GM18951 (cell line): ENCODE measurements around the gene MBTD1.
A peak's percentile ranks its signal among the peaks of the same experiment; 100 is the strongest.
"Not testable (repeated sequence)": the region's sequence is repeated elsewhere in the genome, so short reads cannot be mapped to it uniquely, and the experiment has no call there.

Experiments used
- POLR2A ChIP-seq: IDR thresholded peaks from 4 replicates; pipeline ENCODE4 v1.6.1; 2011; ENCODE audit warnings: mild to moderate bottlenecking; ENCODE audit not compliant: insufficient read length, insufficient read depth; ENCODE audit errors: extremely low read depth
- in situ Hi-C: fragments of 300-500 bp; cut with MboI; formaldehyde crosslinking; loops from one replicate; pipeline ENCODE4 v1.12.0; 2022; ENCODE audit warnings: low sequenced_read_pairs, mixed read lengths, inconsistent platforms; ENCODE audit not compliant: unreplicated experiment

Gene MBTD1

DNA sequence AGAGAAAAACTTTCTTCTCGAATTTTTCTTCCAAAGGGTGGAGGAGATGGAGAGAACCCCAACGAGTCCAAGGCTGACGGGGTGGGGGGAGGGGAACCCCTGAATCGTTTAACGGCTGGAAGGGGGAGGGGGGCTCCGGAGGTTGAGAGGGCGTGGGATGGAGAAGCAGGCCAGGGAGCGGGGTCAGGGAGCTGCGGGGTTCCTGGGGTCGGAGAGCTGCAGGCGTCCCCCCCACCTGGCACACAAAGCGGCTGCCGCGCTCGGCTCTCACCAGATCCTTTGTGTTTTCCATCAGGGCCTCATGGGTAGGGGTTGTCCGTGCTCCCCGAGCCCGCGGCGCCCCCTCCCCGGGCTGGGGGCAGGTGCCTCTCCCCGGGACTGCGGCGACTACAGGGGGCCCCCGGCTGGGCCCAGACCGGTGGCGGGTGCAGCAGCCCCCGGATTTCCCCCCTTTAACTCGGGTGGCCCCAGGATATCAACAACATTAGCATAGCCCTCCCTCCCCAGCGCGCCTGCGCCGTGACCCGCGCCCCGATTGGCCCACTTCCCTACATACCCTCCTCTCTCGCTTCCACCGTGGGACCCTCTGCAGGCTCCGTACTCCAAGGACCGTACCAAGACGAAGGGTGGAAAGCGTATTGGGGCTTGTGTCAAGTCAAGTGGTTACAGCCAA lies at the start of gene MBTD1:
Gene MBTD1 (minus strand): TSS at position 486 of the 673 bp plus-strand sequence. CDS start 34,888 bp downstream, outside the sequence.
- peak; percentile 23 for TF ChIP-seq POLR2A
- in situ Hi-C loops = no loop called here

DNA sequence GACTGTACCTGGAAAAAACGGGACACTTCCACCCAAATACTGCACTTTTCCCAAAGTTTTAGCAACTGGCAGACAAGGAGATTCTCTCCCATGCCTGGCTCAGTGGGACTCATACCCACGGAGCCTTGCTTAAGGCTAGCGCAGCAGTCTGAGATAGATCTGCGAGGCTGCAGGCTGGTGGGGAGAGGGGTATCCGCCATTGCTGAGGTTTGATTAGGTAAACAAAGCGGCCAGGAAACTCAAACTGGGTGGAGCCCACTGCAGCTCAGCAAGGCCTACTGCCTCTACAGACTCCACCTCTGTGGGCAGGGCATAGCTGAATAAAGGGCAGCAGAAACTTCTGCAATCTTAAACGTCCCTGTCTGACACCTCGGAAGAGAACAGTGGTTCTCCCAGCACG lies 45.3 kb upstream of the MBTD1 start:
- no peak for TF ChIP-seq POLR2A
- in situ Hi-C loops = no loop called here

DNA sequence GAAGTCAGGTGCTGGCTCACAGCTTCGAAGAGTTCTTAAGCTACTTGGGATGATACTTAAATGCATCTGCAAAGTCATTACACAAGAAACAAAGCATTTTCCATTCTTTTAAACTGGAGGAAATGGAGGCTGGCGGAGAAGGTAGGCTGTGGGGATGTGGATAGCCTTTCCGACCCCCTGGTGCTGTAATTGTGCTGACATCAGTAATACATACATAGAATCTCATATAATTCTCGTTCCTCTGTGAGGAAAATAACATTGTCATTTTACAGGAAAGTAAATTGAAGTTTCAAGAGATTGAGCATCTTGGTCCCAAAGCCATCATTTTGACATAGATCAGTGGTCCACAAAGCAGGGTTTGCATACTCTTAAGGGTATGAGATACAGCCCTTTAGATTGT lies 40.0 kb upstream of the MBTD1 start:
- TF ChIP-seq POLR2A = no peak
- in situ Hi-C loops = no loop called here

DNA sequence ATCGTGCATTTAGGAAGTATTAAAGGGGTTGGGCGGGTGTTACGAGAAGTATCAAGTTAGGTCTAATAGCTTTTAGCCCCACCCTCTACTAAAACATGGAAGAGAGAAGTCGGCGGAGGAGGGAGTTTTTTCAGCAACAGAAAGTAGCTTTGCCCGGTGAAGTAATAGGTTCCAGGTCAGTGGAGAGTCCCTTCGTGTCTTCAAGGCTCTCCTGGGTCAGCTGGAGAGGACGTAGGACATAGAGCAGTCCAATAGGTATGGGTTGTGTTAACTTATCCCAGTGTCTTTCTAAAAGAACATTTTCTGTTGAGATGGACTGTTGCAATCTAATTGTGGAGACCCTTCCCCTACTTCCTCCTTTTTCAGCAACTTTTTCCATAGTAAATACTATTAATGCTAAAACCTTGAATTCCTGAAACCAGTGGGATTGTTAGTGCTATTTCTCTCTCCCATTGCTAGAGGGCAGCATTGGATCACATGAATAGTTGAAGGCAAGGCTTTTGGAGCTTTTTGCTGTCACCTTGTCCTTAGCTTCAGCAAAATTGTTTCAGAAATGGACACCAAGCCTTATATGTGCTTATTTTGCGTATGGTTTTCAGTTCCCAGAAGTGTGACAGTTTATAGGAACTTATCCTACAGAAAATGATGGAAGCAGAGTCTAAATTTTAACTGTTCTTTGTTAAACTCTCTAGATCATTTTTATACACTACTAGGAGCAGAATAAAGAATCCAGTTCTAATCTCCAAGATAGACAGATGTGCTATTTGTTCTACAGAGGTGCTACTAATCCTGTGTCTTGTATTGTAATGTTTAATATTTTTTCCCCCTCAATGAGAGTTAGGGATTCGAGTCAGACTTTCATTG lies 38.9 kb upstream of the MBTD1 start:
- TF ChIP-seq POLR2A = no peak
- in situ Hi-C loops = no loop called here

DNA sequence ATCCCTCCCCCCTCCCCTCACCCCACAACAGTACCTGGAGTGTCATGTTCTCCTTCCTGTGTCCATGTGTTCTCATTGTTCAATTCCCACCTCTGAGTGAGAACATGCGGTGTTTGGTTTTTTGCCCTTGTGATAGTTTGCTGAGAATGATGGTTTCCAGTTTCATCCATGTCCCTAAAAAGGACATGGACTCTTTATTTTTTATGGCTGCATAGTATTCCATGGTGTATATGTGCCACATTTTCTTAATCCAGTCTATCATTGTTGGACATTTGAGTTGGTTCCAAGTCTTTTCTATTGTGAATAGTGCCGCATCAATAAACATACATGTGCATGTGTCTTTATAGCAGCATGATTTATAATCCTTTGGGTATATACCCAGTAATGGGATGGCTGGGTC lies 34.5 kb upstream of the MBTD1 start:
- in situ Hi-C loops = not testable (repeated sequence)

DNA sequence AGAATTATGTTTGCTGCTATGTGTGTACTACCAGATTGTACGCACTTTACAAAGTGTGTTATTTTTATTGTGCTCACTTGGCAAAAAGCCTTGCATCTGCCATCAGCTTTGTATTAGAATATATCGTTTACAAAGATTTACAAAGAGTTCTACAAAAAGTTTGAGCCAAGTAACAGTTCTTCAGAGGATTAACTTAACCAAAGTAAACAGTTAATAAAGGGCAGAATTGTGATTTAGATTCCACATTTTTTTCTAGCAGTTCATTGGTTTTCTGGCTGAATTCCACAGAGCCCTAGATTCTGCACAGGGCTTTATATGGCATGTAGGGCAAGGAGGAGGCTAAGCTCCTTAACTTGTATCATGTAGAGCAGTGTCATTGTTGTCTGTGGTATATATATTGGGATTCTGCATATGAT lies 29.9 kb upstream of the MBTD1 start:
- in situ Hi-C loops = no loop called here

DNA sequence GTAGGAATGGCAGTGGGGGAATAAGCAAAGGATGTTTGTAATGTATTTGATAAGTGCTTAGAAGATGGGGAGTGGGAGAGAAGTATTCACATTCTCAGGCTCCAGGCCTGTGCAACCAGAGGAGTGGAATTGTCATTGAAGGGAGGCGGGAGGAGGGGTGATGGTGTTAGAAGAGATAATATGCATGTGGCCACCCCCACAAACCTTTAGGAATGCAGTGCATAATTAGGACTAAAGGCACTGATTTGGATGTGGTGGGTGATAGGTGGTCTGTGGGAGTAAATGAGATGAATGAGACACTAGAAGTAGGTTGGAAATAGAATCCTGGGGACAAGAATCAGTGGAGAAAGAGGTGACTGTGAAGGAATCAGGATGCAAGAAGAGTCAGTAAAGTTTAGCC lies 27.6 kb upstream of the MBTD1 start:
- in situ Hi-C loops = no loop called here
- TF ChIP-seq POLR2A = no peak

More for the DNA sequence above, 29.9 kb upstream of the MBTD1 start:
- TF ChIP-seq POLR2A = no peak

DNA sequence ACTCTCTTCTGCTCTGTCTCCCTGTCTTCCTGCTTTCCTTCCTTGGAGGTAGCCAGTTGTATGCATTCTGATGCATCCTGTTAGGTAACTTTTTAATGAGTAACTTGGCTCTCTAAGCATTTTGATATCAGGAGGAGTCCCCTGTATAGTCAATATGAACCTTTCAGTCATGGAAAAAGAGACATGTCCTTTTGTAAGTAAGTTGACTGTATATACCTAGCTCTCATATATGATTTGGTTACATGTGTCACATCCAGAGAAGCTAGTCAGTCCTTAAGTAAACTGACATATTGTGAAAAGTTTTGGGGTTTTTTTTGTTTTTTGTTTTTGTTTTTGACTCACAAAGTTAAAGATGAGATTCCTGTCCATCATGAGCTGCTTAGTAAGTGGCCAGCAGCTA lies 19.3 kb upstream of the MBTD1 start:
- no peak for TF ChIP-seq POLR2A
- in situ Hi-C loops = no loop called here

- no peak for TF ChIP-seq POLR2A
- in situ Hi-C loops = no loop called here
These were observed 15.5 kb upstream of the MBTD1 start for GRCh38 chr17:51275381-51275780.

DNA sequence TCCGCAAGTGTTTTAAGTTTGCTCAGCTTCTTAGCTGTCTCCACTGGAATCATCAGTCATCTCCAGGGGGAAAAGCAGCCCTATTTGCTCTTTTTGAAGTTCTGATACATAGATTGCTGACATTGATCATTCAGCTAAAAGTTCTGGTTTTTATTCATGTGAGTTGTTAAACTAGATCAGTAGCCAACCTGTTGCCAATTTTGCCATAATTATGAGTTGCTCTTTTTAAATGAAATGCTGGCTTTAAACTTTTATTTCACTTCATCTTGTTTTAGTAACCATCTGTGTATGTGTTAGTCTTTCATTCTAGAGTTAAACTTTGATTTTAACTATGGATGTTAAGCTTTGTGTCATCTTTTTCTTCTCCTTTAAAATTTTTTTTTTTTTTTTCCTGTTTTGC lies 13.0 kb upstream of the MBTD1 start:
- TF ChIP-seq POLR2A = no peak
- in situ Hi-C loops = no loop called here

- in situ Hi-C loops = no loop called here
- no peak for TF ChIP-seq POLR2A
These were observed 10.8 kb upstream of the MBTD1 start for GRCh38 chr17:51270636-51271035.

DNA sequence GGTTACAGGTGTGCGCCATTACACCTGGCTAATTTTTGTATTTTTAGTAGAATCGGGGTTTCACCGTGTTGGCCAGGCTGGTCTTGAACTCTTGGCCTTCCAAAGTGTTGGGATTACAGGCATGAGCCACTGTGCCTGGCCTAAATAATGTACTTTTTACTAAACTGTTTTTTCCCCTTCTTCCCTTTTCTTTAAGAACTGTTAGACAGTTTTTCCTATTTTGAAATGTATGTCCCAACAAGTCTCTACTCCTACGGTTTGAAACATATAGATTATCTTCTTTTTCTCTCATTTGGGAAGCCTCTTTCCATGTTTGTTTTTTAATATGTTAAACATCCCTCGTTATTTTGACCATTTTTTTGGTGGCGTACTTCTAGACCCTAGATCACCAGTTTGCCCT lies 10.1 kb upstream of the MBTD1 start:
- TF ChIP-seq POLR2A = no peak
- in situ Hi-C loops = no loop called here

- in situ Hi-C loops = not testable (repeated sequence)
These were observed 4.6 kb upstream of the MBTD1 start for GRCh38 chr17:51264466-51264865.

- in situ Hi-C loops = no loop called here
- no peak for TF ChIP-seq POLR2A
These were observed 3.2 kb upstream of the MBTD1 start for GRCh38 chr17:51263006-51263405.
